GM12801 (cell line): ENCODE data around the gene PEAK1.

Experiments
- TF ChIP-seq, protein P1 (sequence below): IDR thresholded peaks from one replicate; pipeline ENCODE4 v1.5.1; 2011; ENCODE audit warnings: control low read depth; ENCODE audit not compliant: insufficient read length; ENCODE audit errors: extremely low read depth

PEAK1 gene

DNA sequence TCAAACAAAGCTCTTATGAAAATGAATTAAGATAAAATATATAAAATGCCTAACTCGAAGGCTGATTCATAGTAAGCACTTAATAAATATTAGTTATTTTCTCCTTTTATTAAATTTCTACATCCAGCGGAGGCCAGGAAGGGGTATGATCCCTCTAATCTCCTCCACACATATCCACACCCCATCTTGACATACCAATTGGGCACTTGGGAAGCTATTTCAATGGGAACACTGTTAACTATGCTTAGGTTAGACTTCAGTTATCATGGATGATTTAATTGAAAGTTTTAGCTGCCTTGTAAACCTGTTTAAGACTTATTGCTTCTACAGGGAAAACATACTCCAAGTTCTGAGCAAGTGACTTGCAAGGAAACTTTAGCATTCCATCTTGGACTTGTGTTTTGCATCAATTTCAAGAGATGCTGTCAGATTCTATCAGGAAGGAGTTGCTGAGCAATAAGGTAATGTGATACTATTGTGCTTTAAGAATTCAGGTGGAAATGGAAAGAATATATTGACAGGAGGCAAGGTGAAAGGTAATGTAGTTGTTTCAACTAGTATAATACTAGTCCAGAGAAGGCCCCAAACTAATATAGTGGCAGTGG is 228.6 kb downstream of the PEAK1 start:
- TF ChIP-seq, protein P1, sequence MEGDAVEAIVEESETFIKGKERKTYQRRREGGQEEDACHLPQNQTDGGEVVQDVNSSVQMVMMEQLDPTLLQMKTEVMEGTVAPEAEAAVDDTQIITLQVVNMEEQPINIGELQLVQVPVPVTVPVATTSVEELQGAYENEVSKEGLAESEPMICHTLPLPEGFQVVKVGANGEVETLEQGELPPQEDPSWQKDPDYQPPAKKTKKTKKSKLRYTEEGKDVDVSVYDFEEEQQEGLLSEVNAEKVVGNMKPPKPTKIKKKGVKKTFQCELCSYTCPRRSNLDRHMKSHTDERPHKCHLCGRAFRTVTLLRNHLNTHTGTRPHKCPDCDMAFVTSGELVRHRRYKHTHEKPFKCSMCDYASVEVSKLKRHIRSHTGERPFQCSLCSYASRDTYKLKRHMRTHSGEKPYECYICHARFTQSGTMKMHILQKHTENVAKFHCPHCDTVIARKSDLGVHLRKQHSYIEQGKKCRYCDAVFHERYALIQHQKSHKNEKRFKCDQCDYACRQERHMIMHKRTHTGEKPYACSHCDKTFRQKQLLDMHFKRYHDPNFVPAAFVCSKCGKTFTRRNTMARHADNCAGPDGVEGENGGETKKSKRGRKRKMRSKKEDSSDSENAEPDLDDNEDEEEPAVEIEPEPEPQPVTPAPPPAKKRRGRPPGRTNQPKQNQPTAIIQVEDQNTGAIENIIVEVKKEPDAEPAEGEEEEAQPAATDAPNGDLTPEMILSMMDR: no peak

DNA sequence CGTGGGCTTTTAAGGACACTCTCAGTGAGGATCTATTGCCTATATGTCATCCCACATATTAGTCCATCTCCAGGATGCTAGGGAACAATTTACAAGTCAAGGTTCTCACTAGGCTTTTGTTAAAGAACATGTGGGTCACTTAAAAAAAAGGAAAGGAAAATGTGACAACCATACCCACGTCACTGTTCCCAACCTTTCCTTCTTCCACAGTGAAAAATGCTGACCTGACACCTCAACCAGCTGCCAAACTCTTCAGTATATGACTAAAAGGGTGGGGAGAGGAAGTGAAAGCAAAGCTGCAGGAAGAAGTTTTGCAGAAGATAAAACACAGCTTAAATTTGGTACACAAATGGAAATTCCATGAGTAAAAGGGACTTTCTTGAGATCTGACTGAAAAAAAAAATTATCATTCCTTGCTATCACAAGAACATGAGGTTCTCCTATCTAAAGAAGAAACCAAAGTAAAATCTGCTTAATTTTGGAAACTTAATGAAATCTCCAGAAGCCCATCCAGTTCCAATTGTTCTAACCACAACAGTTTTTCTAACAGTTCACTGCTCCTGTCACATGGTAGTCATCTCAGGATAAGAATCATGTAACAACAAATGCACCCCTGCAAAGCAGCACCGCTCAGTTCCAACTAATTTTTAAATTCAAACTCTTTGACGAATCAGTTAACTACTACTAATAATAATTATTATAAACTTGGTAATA is 232.0 kb downstream of the PEAK1 start:
- TF ChIP-seq, protein P1: no peak

DNA sequence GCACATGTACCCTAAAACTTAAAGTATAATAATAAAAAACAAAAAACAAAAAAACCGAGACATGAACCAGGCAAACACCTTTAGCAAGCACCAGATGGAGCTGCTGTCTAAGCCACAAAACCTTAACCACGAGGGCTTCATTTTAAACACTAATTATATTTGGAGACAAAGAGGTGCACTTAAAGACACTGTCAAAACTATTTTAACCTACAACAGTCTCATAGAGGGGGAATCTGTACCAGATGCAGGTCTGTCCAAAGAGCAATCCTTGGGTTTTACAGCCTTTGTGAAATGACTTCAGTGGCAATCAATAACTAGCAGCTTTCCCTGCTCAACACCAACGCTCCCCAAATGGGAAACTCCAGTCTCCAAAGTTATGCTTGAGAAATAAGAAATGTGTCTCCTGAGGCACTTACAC is 233.3 kb downstream of the PEAK1 start:
- TF ChIP-seq, protein P1: no peak

DNA sequence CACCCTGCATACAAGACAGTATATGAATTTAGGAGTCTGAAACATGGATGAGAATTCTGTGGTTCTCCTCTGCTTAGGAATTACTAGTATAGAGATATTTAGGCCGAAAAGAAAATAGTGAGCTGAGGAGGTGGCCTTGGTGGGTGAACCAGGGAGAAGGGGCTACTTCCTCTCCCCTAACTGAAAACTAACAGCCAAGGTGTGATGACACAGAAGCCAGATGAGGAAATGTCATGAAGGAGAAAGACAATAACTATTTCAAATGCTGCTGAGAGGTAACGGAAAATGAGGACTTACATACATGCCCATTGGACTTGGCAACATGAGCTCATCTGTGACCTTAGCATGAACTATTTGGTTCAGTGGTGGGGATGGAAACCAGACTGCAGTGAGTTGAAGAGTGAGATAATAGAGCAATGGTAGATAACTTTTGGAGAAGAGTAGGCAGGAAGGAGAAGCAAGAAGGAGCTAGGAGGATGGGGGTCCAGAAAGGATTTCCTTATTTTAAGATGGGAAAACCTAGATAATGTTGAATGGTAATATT is 234.6 kb downstream of the PEAK1 start:
- TF ChIP-seq, protein P1: no peak

DNA sequence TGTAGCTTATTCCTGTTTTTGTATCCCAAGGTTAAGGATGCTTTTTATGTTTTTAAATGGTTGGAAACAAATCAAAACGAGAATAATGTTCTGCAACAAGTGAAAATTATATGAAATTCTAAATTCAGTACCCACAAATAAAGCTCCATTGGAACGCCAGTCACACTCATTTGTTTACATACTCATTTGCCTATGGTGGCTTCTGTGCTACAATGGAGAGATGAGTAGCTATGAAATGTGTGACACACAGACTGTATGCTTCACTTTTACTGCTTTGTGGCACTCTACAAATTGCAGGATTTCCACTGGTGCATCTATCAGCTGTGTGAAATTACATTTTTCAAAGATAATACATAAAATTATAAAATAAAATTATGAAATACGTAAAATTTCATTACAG is 236.8 kb downstream of the PEAK1 start:
- TF ChIP-seq, protein P1: no peak

DNA sequence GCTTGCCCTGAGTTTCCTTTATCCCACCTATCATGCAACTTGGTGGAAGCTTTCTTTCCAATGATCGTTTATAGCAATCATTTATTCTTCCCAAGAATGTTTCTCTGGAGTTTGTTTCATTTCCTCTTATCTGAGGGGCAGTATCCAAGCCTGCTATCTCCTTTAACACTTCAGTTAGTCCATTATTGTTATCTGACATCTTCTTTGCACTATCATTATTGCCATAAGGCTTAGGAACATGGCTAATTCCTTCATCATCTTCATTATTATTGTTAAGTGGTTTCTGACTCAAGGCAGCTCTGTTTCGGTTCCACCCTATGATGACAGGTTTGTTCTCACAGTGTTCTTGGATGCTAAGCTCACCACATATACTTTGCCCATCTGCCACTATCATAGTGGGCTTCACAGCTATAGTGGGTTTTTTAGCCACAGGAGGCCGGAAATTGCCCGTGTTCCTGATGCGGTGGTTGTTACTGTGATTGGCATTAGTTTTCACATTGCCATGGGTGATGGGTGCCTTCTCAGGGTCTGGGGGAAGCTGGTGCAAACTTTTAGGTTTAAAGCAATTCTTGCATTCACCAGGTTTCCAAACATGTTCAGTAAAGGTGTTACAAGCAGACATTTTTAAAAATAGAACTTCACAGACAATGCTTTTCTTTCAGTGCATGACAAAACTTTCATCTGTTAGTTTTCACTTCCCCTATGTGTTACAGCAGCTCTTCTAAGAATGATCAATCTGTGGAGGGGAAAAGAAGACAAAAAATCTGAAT is 238.4 kb downstream of the PEAK1 start:
- TF ChIP-seq, protein P1: no peak

DNA sequence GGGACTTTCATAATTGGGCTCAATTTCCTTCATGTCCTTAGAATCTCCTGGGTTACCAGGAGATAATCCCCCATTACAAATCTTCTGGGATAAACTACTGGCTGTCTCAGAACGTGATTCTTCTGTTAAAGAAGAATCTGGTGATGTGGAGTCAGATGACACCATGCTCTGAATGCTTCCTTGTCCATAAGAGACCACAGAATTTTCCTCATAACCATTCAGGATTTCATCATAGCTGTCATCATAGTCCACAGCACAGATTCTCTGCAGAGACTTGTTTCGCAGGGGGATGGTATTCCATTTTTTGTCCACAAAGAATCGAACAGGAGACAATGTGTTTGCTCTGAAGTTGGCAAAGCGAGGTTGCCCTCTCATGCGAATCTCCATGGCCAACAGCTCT is 239.1 kb downstream of the PEAK1 start:
- TF ChIP-seq, protein P1: no peak
